Measurements from ENCODE around the gene MRPS22. TPM values are rescaled to one million over a fixed set of nuclear protein-coding genes. Genes with fewer than 3 reads are reported as not detected.

MRPS22 gene
- total RNA-seq, 1 experiment from 2014 or later, result 45.7 TPM

DNA sequence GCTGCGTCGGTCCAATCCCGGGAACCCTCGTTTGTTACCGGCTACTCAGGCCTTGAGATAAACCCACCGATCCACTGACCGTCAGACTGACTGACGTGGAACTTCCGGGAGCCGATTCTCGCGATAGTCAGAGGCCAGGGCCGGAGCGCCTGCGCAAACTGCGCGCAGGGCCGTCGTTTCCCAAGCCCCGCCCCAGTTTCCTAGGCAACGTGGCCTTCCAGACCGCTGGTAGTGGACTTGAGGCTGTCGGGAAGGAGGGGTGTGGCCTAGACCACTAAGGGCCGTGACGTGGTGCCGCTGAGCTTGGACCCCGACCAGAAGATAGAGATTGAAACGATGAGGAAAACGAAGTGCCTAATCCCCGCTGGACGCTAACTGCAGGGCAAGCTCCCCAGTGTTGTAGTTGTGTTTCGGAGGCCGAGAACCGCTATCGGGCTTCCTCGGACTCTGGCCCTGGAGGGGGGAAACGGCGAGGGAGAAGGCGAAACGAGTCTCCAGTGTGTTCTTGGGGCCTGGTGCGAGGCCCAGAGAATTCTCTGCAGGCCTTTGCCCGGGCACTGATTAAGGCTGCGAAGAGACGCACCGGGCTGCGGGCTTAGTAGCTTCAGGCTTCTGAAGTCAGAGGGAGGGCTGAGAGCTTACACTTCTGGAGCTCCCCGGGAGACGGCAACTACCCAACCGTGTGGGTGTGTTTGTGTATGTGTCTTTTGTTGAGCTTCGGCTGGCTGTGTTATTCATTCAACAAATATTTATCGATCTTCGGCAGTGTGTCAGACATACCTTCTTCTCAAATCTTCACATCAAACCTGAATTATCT is 45.9 kb downstream of the MRPS22 start, which contains the start of gene COPB2:
Gene COPB2, minus strand, starts transcription at position 96 of the 817 bp plus-strand sequence. CDS start 97 bp downstream, outside the sequence.
- H3K27ac ChIP-seq (ENCODE audit: insufficient read length, low read depth, low read length), result peak within 1 kb of the TSS; percentile 38
- WGBS (ENCODE audit: extremely low coverage, insufficient read length, low lambda C conversion rate), result no CpG with 5 or more reads among the region's 52 CpGs
- H3K9me3 ChIP-seq (ENCODE audit: control insufficient read depth, low read depth, low read length), result no peaks in the 10 kb centered on the region
- H2BK5ac ChIP-seq (ENCODE audit: insufficient read length, low read length), result no peak within 1 kb of the TSS
- H3K4ac ChIP-seq (ENCODE audit: low read depth, low read length), result no peak within 1 kb of the TSS
- H3K27me3 Mint-ChIP-seq (ENCODE audit: low read depth), result peaks cover 2% of the 10 kb centered on the region; the same call in 1 of the 2 replicates
- no peak within 1 kb of the TSS for H4K91ac ChIP-seq (ENCODE audit: insufficient read length, low read depth, low read length)
- no peak within 1 kb of the TSS for H2BK15ac ChIP-seq (ENCODE audit: low read depth, low read length)
- peak within 1 kb of the TSS; percentile 85 to 91 for H3K4me3 Mint-ChIP-seq
- no peaks in the 10 kb centered on the region for H3K27me3 ChIP-seq (ENCODE audit: insufficient read depth, low read length)
- no peak for TF ChIP-seq CTCF (conservative IDR thresholded peaks at IDR 0.05)
- H2BK20ac ChIP-seq (ENCODE audit: low read depth, low read length, poor library complexity, severe bottlenecking), result no peak within 1 kb of the TSS
- H3T11ph ChIP-seq (ENCODE audit: low read length), result no peak within 1 kb of the TSS
- H3K9ac ChIP-seq (ENCODE audit: extremely low read depth, insufficient read length, low read length), result peak within 1 kb of the TSS; percentile 87
- H3K23me2 ChIP-seq (ENCODE audit: insufficient read length, low read depth, low read length, poor library complexity, severe bottlenecking), result no peaks in the 10 kb centered on the region
- H3K18ac ChIP-seq (ENCODE audit: insufficient read length, low read depth, low read length), result peak within 1 kb of the TSS; percentile 73
- H3K4me1 Mint-ChIP-seq, result peaks cover 18 to 22% of the 10 kb centered on the region in 2 experiments; a peak in 3 of 4 replicates
- no peak within 1 kb of the TSS for H2BK12ac ChIP-seq (ENCODE audit: insufficient read length, low read depth, low read length)
- H3K79me1 ChIP-seq (ENCODE audit: insufficient read depth, low read depth, low read length, poor library complexity, severe bottlenecking), result peaks cover 2% of the 10 kb centered on the region
- peak within 1 kb of the TSS; percentile 79 for H3K4me2 ChIP-seq (ENCODE audit: insufficient read depth, insufficient read length, low read length)
- DNase-seq, result peak; percentile 99
- H4K8ac ChIP-seq (replicated peaks; ENCODE audit: insufficient read length, low read depth, low read length), result no peak within 1 kb of the TSS
- no peaks in the 10 kb centered on the region; a peak in 1 of 5 replicates for H3K9me3 Mint-ChIP-seq
- no peaks in the 10 kb centered on the region for H4K20me1 ChIP-seq (ENCODE audit: control insufficient read depth, insufficient read depth, insufficient read length)
- no peak within 1 kb of the TSS for H2AK5ac ChIP-seq (ENCODE audit: insufficient read length, low read length)
- H3K14ac ChIP-seq (ENCODE audit: insufficient read depth, low read length), result peak within 1 kb of the TSS; percentile 86
- H2AFZ ChIP-seq (ENCODE audit: low read length), result no peak within 1 kb of the TSS
- H3K23ac ChIP-seq (ENCODE audit: insufficient read length, low read depth, low read length), result no peak within 1 kb of the TSS
- no peak within 1 kb of the TSS for H2BK120ac ChIP-seq (ENCODE audit: low read depth, low read length, poor library complexity, severe bottlenecking)
- no peaks in the 10 kb centered on the region for H3K4me1 ChIP-seq (ENCODE audit: insufficient read depth, low read length)
- peaks cover 2% of the 10 kb centered on the region; the same call in 1 of the 2 replicates for H3K79me2 ChIP-seq (ENCODE audit: insufficient read depth, low read length)
- H3K36me3 Mint-ChIP-seq (ENCODE audit: insufficient read depth in 1 of 3, low read depth in 3 of 3), result no peaks in the 10 kb centered on the region
- H3K27ac Mint-ChIP-seq, result peak within 1 kb of the TSS; percentile 57 to 99 (median 96)
- peak within 1 kb of the TSS; percentile 19 for H3K56ac ChIP-seq (ENCODE audit: insufficient read length, low read depth, low read length)
- H4K5ac ChIP-seq (ENCODE audit: insufficient read length, low read depth, low read length), result no peak within 1 kb of the TSS

All from H9 (cell line).